ENCODE measurements around the gene FOXE3.
A peak's percentile ranks its signal among the peaks of the same experiment; 100 is the strongest.

Gene FOXE3

DNA sequence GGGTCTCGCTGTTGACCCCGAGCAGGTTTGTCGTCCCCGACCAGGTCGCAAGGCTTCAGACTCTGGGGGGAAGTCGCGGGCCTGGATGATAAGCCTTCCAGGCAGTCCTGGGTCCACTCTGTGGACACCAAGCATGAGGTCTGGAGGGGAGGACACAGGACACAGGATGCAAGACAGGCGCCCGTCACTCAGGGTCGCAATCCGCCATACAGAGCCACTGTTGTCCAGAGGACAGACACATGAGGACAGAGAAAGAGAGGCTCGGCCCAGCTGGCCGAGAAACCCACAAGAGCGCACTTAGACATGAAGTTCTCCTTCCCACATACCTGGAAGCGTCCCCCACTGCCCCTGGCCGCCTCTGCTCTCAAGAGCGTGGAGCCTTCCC lies 16.9 kb downstream of the FOXE3 start:
- peaks cover 70% of the 10 kb centered on the region for H3K27me3 ChIP-seq (ENCODE audit: insufficient read depth, low read length)
- H3K9me3 ChIP-seq (ENCODE audit: low read length) = no peaks in the 10 kb centered on the region
- H3K4me1 ChIP-seq (ENCODE audit: insufficient read depth, low read length) = peaks cover 7% of the 10 kb centered on the region
- no peaks in the 10 kb centered on the region for H3K36me3 ChIP-seq (ENCODE audit: insufficient read depth, low read length)
- no peak overlapping the region for H2AFZ ChIP-seq (ENCODE audit: low read depth, low read length)
- no peak overlapping the region for H3K4me3 ChIP-seq (ENCODE audit: low read length)

DNA sequence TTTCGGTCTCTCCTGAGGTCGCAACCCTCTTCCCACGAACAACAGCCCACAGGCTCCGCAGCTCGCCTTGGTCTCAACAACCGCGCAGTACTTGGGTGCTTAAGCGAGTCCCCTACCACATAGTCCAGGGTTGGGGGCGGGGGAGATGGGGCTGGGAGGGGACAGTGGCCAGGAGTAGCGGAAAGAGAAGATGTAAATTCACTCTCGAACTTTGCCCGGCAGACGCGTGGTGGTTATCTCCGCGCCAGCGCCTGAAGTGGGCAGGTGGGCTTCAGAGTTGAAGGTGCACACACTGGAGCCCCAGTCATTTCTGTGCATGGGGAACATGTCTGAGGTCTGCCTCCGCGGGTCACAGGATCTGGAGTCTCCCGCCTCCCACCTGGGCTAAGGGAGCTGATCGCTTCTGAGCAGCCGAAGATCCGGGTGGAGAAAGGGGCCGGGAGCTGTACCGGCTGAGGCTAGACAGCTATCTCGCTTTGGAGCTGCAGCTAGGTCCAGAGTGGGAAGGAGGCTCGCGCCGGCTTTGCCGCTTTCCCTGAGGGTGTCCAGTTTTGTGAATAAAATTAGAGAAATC lies 17.5 kb downstream of the FOXE3 start:
- H2AFZ ChIP-seq (ENCODE audit: low read depth, low read length) = no peak overlapping the region
- no peak overlapping the region for H3K4me3 ChIP-seq (ENCODE audit: low read length)
- H3K27me3 ChIP-seq (ENCODE audit: insufficient read depth, low read length) = peaks cover 70% of the 10 kb centered on the region
- no peaks in the 10 kb centered on the region for H3K36me3 ChIP-seq (ENCODE audit: insufficient read depth, low read length)
- no peaks in the 10 kb centered on the region for H3K9me3 ChIP-seq (ENCODE audit: low read length)
- H3K4me1 ChIP-seq (ENCODE audit: insufficient read depth, low read length) = peaks cover 7% of the 10 kb centered on the region

DNA sequence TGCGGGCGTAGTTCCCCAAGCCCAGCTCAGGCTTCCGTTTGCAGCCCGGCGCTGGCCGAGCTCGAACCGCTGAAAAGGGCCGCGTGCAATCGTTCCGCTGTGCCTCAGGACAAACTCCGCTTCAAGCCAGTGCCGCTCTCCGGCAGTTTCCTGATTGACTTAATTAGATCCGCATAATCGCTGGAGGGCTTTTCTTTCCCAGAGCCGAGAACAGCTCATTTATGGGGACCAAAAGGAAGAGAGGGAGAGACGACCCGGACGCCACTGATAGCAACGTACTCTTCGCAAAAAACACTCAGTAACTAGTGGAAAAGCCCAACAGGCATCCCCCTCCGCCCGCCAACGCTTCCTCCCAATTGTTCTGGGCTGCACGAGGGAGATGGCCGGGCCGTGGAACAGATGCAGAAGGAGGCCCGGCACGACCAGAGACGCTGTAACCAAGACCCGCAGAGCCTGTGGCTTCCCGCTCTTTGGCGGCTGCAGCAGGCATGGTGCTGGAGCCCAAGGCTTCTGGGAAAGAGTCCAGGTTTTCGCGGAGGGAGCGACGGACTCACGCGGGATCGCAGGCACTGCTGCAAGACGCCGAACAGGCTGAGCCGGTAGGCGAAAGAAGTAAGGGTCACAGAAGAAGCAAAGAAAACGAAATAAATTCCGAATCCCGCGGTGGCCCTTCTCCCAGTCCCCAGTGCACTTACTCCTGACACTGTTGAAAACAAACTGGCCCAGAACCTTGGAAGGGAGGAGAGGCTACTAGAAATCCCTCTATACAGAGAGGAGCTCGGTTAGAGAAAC lies 18.2 kb downstream of the FOXE3 start:
- peaks cover 69% of the 10 kb centered on the region for H3K27me3 ChIP-seq (ENCODE audit: insufficient read depth, low read length)
- H3K4me3 ChIP-seq (ENCODE audit: low read length) = no peak overlapping the region
- no peaks in the 10 kb centered on the region for H3K36me3 ChIP-seq (ENCODE audit: insufficient read depth, low read length)
- peak overlapping the region; percentile 54 for H2AFZ ChIP-seq (ENCODE audit: low read depth, low read length)
- H3K9me3 ChIP-seq (ENCODE audit: low read length) = no peaks in the 10 kb centered on the region
- peaks cover 7% of the 10 kb centered on the region for H3K4me1 ChIP-seq (ENCODE audit: insufficient read depth, low read length)

DNA sequence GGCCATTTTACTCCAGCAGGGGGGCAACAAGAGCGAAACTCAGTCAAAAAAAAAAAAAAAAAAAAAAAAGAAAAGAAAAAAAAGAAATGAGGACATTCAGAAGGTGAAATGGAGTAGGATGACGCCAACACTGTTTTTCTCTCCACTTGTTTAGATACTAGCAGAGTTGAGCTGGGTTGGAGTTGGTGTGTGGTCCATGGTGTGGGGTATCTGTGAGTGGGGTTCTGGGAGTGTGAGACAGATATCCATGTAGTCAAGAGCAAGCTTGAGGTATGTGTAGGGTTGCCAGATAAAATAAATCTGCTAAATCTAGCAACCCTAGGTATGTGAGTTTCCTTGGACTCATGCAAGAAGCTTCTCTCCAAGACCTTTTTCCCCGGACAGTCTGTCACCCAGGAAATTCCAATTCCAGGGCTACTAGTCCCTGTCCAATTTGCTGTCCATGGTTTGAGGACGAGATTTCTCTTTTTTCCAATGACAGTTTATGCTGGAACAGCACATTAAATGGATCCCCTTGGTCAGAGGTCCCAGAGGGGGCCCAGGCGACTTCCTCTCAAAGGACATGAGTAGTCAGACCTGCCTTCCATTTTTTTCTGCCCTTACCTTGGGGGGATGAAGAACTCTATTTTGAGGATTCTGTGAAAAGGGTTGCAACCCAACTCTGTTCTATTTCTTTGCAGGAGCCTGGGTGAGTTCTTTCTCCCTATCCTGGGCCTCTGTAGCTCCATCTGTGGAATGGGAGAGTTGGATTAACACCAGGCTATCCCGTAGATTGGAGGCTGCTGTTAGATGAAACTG lies 19.6 kb downstream of the FOXE3 start:
- no peak overlapping the region for H2AFZ ChIP-seq (ENCODE audit: low read depth, low read length)
- peaks cover 7% of the 10 kb centered on the region for H3K4me1 ChIP-seq (ENCODE audit: insufficient read depth, low read length)
- H3K36me3 ChIP-seq (ENCODE audit: insufficient read depth, low read length) = no peaks in the 10 kb centered on the region
- H3K4me3 ChIP-seq (ENCODE audit: low read length) = no peak overlapping the region
- peaks cover 80% of the 10 kb centered on the region for H3K27me3 ChIP-seq (ENCODE audit: insufficient read depth, low read length)
- no peaks in the 10 kb centered on the region for H3K9me3 ChIP-seq (ENCODE audit: low read length)

DNA sequence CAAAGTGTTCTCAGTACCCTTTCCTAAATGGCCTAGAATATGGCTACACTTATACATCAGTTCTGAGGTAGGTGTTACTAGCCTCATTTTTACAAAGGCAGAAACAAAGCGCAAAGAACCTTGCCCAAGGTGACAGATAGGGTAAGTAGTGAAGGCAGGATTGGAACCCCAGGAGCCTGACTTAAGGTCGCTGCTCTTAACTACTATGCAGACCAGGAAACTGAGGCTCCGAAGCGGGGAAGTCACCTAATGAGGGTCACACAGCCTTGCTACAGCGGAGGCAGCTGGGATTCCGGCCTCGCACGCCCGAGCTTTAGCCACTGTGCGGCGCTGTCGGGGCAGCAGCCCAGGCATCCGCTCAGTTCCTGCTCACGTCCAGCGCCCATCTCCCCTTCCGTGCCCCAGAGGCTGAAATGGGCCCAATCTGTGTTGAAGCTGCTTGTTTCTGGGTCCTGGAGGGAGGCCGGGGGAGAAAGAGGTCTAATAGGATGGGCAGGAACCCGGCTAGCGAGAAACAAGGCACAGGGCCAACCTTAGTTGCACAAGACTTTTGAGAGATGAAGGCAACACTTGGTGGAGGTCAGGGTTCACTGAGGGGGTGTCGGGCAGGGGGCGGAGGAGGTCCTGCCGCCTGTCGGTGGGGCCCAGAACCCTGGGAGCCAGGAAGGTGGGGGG lies 20.4 kb downstream of the FOXE3 start:
- Histone ChIP-seq H3K9me3 (ENCODE audit: low read length) (no peaks in the 10 kb centered on the region), H2AFZ (ENCODE audit: low read depth, low read length) (peak overlapping the region; percentile 86), H3K27me3 (ENCODE audit: insufficient read depth, low read length) (peaks cover 85% of the 10 kb centered on the region), H3K4me1 (ENCODE audit: insufficient read depth, low read length) (peaks cover 7% of the 10 kb centered on the region), H3K4me3 (ENCODE audit: low read length) (peak overlapping the region; percentile 54), H3K36me3 (ENCODE audit: insufficient read depth, low read length) (no peaks in the 10 kb centered on the region)

DNA sequence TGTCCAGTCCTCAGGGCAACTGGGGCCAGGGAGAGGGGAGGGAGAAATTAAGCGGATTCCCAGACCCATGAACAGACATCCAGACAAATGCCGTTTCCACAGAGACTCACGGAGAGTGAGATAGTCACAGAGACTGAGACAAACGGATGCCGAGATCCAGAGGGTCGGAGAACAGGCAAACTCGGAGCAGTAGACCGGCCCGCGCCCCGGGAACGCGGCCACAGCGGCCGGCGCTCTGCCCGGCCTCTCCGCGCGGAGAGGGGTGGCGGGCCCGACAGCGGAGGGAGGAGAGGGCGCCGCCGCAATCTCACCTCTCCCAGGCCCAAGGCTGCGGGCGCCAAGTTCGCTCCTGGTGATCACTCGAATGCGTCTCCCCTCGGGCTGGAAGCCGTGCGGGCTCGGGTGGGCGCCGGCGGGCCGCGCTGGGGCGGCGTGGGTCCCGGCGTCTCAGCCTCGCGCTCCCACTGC lies 20.9 kb downstream of the FOXE3 start:
- Histone ChIP-seq H3K36me3 (ENCODE audit: insufficient read depth, low read length) (no peaks in the 10 kb centered on the region), H3K27me3 (ENCODE audit: insufficient read depth, low read length) (peaks cover 86% of the 10 kb centered on the region), H3K4me1 (ENCODE audit: insufficient read depth, low read length) (peaks cover 7% of the 10 kb centered on the region), H3K4me3 (ENCODE audit: low read length) (peak overlapping the region; percentile 54), H2AFZ (ENCODE audit: low read depth, low read length) (peak overlapping the region; percentile 86), H3K9me3 (ENCODE audit: low read length) (peaks cover 2% of the 10 kb centered on the region)

DNA sequence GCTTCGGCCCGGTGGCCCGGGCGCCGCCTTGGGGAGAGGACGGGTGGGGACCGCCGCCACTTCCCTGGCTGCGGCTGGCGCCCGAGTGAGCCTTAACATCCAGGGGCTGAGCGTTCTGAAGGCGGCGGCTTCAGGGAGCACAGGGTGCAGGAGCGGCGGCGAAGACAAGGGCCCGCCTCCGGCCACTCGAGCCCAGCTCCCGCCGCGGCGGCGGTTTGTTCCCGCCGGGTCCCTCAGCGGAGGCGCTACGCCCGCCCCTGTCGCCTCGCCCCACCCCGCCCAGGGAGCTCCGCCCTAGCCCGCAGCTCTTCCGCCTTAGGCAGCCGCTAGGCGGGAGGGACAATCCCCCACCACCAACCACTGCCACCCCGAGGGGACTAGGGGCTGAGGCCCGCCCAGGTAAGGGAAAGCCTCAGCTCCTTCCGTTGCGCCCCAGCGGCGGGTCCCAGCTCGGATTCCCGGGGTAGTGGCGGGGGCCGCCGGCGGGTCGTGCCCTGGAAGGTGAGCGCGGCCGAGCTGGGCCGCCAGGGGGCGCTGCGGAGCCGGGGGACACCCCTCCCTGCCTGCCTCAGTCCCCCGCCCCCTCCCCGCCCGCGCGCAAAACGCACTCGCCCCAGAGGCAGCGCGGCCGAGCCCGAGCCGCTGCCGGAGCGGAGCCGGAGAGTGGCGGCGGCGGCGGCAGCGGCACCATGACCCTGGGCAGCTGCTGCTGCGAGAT lies 21.5 kb downstream of the FOXE3 start, which contains the start of gene FOXD2:
Gene FOXD2, plus strand, starts transcription at position 598 of the 718 bp plus-strand sequence. Its CDS starts 92 bp downstream, at position 690.
- H3K36me3 ChIP-seq (ENCODE audit: insufficient read depth, low read length) = no peaks in the 10 kb centered on the region
- peak within 1 kb of the TSS; percentile 86 for H2AFZ ChIP-seq (ENCODE audit: low read depth, low read length)
- H3K4me1 ChIP-seq (ENCODE audit: insufficient read depth, low read length) = peaks cover 7% of the 10 kb centered on the region
- H3K9me3 ChIP-seq (ENCODE audit: low read length) = peaks cover 2% of the 10 kb centered on the region
- H3K27me3 ChIP-seq (ENCODE audit: insufficient read depth, low read length) = peaks cover 87% of the 10 kb centered on the region
- peak within 1 kb of the TSS; percentile 54 for H3K4me3 ChIP-seq (ENCODE audit: low read length)

DNA sequence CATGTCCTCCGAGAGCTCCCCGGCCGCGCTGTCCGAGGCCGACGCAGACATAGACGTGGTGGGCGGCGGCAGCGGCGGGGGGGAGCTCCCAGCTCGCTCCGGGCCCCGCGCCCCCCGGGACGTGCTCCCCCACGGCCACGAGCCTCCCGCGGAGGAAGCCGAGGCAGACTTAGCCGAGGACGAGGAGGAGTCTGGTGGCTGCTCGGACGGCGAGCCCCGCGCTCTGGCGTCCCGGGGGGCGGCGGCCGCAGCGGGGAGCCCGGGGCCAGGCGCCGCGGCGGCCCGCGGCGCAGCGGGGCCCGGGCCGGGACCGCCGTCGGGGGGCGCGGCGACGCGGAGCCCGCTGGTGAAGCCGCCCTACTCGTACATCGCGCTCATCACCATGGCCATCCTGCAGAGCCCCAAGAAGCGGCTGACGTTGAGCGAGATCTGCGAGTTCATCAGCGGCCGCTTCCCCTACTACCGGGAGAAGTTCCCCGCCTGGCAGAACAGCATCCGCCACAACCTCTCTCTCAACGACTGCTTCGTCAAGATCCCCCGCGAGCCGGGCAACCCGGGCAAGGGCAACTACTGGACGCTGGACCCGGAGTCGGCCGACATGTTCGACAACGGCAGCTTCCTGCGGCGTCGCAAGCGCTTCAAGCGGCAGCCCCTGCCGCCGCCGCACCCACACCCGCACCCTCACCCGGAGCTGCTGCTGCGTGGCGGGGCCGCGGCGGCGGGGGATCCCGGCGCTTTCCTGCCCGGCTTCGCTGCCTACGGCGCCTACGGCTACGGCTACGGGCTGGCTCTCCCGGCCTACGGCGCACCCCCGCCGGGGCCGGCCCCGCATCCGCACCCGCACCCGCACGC lies 22.3 kb downstream of the FOXE3 start:
- H3K4me3 ChIP-seq (ENCODE audit: low read length) = no peak overlapping the region
- peaks cover 7% of the 10 kb centered on the region for H3K4me1 ChIP-seq (ENCODE audit: insufficient read depth, low read length)

DNA sequence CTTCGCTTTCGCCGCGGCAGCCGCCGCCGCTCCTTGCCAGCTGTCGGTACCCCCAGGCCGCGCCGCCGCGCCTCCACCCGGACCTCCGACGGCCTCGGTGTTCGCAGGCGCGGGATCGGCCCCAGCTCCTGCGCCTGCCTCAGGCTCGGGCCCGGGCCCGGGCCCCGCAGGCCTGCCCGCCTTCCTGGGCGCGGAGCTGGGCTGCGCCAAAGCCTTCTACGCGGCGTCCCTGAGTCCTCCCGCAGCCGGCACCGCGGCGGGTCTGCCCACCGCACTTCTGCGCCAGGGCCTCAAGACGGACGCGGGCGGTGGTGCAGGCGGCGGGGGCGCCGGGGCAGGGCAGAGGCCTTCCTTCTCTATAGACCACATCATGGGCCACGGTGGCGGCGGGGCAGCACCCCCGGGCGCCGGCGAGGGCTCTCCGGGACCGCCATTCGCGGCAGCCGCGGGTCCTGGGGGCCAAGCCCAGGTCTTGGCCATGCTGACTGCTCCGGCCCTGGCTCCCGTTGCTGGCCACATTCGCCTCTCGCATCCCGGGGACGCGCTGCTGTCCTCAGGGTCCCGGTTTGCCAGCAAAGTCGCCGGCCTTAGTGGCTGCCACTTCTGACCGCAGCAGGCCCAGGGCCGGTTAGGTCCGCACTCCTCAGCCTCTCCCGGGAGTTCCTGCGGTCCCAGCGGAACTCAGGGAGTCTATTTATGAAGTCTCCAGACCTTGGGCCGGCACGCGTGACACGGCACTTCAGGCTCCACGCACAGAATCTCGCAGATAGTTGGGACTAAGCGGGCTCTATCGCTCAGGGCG lies 23.1 kb downstream of the FOXE3 start:
- Histone ChIP-seq H2AFZ (ENCODE audit: low read depth, low read length) (no peak overlapping the region), H3K9me3 (ENCODE audit: low read length) (peaks cover 2% of the 10 kb centered on the region), H3K4me1 (ENCODE audit: insufficient read depth, low read length) (peaks cover 9% of the 10 kb centered on the region), H3K36me3 (ENCODE audit: insufficient read depth, low read length) (no peaks in the 10 kb centered on the region), H3K4me3 (ENCODE audit: low read length) (no peak overlapping the region), H3K27me3 (ENCODE audit: insufficient read depth, low read length) (peaks cover 87% of the 10 kb centered on the region)

More for the DNA sequence above, 22.3 kb downstream of the FOXE3 start:
- Histone ChIP-seq H3K27me3 (ENCODE audit: insufficient read depth, low read length) (peaks cover 87% of the 10 kb centered on the region), H2AFZ (ENCODE audit: low read depth, low read length) (no peak overlapping the region), H3K36me3 (ENCODE audit: insufficient read depth, low read length) (no peaks in the 10 kb centered on the region), H3K9me3 (ENCODE audit: low read length) (peaks cover 2% of the 10 kb centered on the region)

DNA sequence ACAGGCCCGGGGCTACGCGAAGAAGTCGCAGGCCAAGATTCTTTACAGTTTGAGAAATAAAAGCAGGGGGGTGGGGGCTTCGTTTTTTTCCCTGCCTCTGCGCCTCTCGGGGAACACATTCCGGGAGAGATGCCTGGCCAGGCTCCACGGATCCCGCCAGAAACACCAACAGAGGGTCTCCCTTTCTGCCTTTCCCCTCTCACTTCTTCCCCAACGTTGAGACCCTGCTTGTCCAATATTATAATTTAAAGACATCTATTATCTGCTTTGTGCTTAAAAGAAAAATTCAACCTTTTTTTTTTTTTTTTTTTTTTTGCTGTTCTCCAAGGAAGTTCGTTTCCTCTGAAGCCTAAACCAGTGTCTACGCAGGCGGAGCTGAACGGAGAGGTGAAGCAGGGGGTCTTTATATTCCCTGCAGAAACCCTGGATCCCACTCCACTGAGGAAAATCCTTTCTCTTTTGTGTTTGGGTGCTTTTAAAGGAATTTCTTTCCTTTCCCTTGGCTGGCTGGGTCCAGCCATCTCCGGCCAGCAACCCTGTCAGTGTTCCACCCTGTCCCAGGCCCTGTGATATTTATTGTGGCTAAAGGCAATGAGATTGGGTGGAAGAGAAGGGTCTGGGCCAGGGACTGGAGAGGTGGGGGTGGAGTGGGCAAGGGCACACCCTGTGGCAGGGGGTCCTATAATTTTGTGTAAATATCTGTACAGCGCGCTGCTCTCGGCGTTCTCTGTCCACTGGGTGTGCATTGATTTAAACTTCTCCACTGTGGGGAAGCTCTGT lies 23.9 kb downstream of the FOXE3 start:
- H3K36me3 ChIP-seq (ENCODE audit: insufficient read depth, low read length) = no peaks in the 10 kb centered on the region
- H3K9me3 ChIP-seq (ENCODE audit: low read length) = peaks cover 2% of the 10 kb centered on the region
- H3K4me1 ChIP-seq (ENCODE audit: insufficient read depth, low read length) = peaks cover 13% of the 10 kb centered on the region
- no peak overlapping the region for H2AFZ ChIP-seq (ENCODE audit: low read depth, low read length)
- H3K4me3 ChIP-seq (ENCODE audit: low read length) = no peak overlapping the region
- H3K27me3 ChIP-seq (ENCODE audit: insufficient read depth, low read length) = peaks cover 87% of the 10 kb centered on the region

Data from neuron (in vitro differentiated cells).